GM12878 (cell line): ENCODE data around the gene MPRIP. TPM values are rescaled to one million over a fixed set of nuclear protein-coding genes. Genes with fewer than 3 reads are reported as not detected.

ENCODE experiments used
- CBFB ChIP-seq: IDR thresholded peaks from 2 replicates; pipeline ENCODE4 v1.6.1; 2016; ENCODE audit warnings: antibody characterized with exemption, low read depth
- CREM ChIP-seq: IDR thresholded peaks from 2 replicates; pipeline ENCODE4 v1.6.1; 2014; ENCODE audit warnings: antibody characterized with exemption, low read depth
- IKZF2 ChIP-seq, 2 experiments: fragments of 450-650 bp; IDR thresholded peaks; 2 replicates each; pipeline ENCODE4 v1.6.1; 2017; ENCODE audit warnings: mild to moderate bottlenecking in 2 of 2, moderate library complexity in 2 of 2
- POU2F2 ChIP-seq: IDR thresholded peaks from 3 replicates; pipeline ENCODE4 v1.6.1; 2011; ENCODE audit warnings: low read depth, mild to moderate bottlenecking, low read length, borderline replicate concordance
- RAD21 ChIP-seq: IDR thresholded peaks from 2 replicates; pipeline ENCODE4 v1.6.1; 2011; ENCODE audit warnings: mild to moderate bottlenecking, low read depth, low read length, moderate library complexity; ENCODE audit not compliant: insufficient read depth
- RAD51 ChIP-seq: fragments of 450-650 bp; IDR thresholded peaks from 2 replicates; pipeline ENCODE4 v1.6.1; 2016; ENCODE audit warnings: moderate library complexity, mild to moderate bottlenecking, inconsistent platforms
- TCF12 ChIP-seq: IDR thresholded peaks from 2 replicates; pipeline ENCODE4 v1.6.1; 2011; ENCODE audit warnings: low read depth, mild to moderate bottlenecking, low read length
- polyA plus RNA-seq, 11 experiments: library from polyadenylated mRNA; depleted of rRNA in 4 of 11; unstranded in 6 of 11; stranded (reverse) in 5 of 11; fragments of >200 nt; fragmentation: Nextera tagmentation in 4 of 11; fragmentation: Illumina TruSeq in 1 of 11; extraction: Ambion mirVana in 4 of 11; extraction: Trizol in 1 of 11; gene quantifications; 1 replicate in 1 of 11; 2 replicates in 10 of 11; pipeline versions ENCODE4 v1.2.1 to v1.2.3, GENCODE V29; 2011 to 2016; ENCODE audit warnings: inconsistent platforms in 2 of 11, missing spikeins in 2 of 11, low read depth in 1 of 11
- total RNA-seq, 4 experiments: library from RNA; depleted of rRNA in 3 of 4; stranded (reverse); fragments of >200 nt in 3 of 4; fragmentation: Illumina TruSeq in 1 of 4; extraction: Trizol in 1 of 4; gene quantifications; 2 replicates each; pipeline versions ENCODE4 v1.2.1 to v1.2.3, GENCODE V29; 2013 to 2021
- TF ChIP-seq, protein P1 (sequence below): fragments of 450-650 bp; formaldehyde crosslinking; IDR thresholded peaks from 2 replicates; pipeline ENCODE4 v1.4.0; 2020; ENCODE audit warnings: mild to moderate bottlenecking, moderate library complexity
- TF ChIP-seq, protein P2 (sequence below): IDR thresholded peaks from 2 replicates; pipeline ENCODE4 v1.6.1; 2011; ENCODE audit warnings: low read depth, low read length, improper control_type of control experiment, borderline replicate concordance
- TF ChIP-seq, protein P3 (sequence below): fragments of 450-650 bp; IDR thresholded peaks from 2 replicates; pipeline ENCODE4 v1.6.1; 2017; ENCODE audit warnings: low read depth, mild to moderate bottlenecking, moderate library complexity
- TF ChIP-seq, protein P4 (sequence below): fragments of 450-650 bp; IDR thresholded peaks from 2 replicates; pipeline ENCODE4 v1.6.1; 2017; ENCODE audit warnings: mild to moderate bottlenecking

Gene MPRIP
- total and polyA plus RNA-seq, 10 of the 15 experiments (the other 5 are each of a cell fraction or from before 2014, with no cell fraction given): 16.5 to 168 (median 71.7) TPM

DNA sequence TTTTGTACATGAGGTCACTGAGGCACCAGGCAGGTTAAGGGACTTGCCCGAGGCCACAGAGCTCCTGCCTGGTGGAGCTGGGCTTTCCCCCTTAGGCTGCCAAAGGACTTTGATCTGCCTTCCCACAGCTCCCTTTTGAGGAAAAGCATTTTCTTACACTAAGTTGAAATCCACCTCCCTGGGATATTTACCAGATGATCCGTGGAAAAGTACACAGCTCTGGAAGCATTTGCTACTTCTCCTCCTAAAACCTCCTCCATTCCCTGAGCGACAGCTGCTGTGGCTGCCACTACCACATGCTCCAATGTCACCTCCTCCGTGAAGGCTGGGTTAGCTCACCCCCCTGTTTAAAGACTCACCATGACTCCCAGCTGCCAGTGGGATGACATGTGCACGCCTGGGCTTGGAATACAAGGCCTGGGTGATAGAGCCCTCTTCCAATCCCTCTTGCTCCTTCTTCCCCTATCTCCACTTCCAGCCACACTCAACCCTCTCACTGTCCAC is 1.2 kb upstream of the MPRIP start (continued):
- TF ChIP-seq, protein P1, sequence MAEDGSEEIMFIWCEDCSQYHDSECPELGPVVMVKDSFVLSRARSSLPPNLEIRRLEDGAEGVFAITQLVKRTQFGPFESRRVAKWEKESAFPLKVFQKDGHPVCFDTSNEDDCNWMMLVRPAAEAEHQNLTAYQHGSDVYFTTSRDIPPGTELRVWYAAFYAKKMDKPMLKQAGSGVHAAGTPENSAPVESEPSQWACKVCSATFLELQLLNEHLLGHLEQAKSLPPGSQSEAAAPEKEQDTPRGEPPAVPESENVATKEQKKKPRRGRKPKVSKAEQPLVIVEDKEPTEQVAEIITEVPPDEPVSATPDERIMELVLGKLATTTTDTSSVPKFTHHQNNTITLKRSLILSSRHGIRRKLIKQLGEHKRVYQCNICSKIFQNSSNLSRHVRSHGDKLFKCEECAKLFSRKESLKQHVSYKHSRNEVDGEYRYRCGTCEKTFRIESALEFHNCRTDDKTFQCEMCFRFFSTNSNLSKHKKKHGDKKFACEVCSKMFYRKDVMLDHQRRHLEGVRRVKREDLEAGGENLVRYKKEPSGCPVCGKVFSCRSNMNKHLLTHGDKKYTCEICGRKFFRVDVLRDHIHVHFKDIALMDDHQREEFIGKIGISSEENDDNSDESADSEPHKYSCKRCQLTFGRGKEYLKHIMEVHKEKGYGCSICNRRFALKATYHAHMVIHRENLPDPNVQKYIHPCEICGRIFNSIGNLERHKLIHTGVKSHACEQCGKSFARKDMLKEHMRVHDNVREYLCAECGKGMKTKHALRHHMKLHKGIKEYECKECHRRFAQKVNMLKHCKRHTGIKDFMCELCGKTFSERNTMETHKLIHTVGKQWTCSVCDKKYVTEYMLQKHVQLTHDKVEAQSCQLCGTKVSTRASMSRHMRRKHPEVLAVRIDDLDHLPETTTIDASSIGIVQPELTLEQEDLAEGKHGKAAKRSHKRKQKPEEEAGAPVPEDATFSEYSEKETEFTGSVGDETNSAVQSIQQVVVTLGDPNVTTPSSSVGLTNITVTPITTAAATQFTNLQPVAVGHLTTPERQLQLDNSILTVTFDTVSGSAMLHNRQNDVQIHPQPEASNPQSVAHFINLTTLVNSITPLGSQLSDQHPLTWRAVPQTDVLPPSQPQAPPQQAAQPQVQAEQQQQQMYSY (CRISPR knock-in tag): no peak
- TF ChIP-seq RAD21 (no peak), CREM (no peak), IKZF2 (IDR thresholded peaks at IDR 0.05) (0 out of 4 replicates have a peak, but pooled peaks of 1 of the 2 experiments have one; percentile 13), POU2F2 (no peak), TCF12 (no peak), RAD51 (no peak), CBFB (no peak)
- TF ChIP-seq, protein P2, sequence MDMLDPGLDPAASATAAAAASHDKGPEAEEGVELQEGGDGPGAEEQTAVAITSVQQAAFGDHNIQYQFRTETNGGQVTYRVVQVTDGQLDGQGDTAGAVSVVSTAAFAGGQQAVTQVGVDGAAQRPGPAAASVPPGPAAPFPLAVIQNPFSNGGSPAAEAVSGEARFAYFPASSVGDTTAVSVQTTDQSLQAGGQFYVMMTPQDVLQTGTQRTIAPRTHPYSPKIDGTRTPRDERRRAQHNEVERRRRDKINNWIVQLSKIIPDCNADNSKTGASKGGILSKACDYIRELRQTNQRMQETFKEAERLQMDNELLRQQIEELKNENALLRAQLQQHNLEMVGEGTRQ: no peak
- TF ChIP-seq, protein P3, sequence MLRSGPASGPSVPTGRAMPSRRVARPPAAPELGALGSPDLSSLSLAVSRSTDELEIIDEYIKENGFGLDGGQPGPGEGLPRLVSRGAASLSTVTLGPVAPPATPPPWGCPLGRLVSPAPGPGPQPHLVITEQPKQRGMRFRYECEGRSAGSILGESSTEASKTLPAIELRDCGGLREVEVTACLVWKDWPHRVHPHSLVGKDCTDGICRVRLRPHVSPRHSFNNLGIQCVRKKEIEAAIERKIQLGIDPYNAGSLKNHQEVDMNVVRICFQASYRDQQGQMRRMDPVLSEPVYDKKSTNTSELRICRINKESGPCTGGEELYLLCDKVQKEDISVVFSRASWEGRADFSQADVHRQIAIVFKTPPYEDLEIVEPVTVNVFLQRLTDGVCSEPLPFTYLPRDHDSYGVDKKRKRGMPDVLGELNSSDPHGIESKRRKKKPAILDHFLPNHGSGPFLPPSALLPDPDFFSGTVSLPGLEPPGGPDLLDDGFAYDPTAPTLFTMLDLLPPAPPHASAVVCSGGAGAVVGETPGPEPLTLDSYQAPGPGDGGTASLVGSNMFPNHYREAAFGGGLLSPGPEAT: 0 out of 2 replicates have a peak, but pooled peaks have one; percentile 20
- TF ChIP-seq, protein P4, sequence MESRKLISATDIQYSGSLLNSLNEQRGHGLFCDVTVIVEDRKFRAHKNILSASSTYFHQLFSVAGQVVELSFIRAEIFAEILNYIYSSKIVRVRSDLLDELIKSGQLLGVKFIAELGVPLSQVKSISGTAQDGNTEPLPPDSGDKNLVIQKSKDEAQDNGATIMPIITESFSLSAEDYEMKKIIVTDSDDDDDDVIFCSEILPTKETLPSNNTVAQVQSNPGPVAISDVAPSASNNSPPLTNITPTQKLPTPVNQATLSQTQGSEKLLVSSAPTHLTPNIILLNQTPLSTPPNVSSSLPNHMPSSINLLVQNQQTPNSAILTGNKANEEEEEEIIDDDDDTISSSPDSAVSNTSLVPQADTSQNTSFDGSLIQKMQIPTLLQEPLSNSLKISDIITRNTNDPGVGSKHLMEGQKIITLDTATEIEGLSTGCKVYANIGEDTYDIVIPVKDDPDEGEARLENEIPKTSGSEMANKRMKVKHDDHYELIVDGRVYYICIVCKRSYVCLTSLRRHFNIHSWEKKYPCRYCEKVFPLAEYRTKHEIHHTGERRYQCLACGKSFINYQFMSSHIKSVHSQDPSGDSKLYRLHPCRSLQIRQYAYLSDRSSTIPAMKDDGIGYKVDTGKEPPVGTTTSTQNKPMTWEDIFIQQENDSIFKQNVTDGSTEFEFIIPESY: no peak
